ENCODE results near the gene DGLUCY. TPM values are rescaled to one million over a fixed set of nuclear protein-coding genes. Genes with fewer than 3 reads are reported as not detected.
A peak's percentile ranks its signal among the peaks of the same experiment; 100 is the strongest.

Gene DGLUCY
- total RNA-seq, 5 donors from 2014 or later (not counting 1 experiment from before 2014, with no cell fraction given) = 69.8 to 144 (median 99.8) TPM

DNA sequence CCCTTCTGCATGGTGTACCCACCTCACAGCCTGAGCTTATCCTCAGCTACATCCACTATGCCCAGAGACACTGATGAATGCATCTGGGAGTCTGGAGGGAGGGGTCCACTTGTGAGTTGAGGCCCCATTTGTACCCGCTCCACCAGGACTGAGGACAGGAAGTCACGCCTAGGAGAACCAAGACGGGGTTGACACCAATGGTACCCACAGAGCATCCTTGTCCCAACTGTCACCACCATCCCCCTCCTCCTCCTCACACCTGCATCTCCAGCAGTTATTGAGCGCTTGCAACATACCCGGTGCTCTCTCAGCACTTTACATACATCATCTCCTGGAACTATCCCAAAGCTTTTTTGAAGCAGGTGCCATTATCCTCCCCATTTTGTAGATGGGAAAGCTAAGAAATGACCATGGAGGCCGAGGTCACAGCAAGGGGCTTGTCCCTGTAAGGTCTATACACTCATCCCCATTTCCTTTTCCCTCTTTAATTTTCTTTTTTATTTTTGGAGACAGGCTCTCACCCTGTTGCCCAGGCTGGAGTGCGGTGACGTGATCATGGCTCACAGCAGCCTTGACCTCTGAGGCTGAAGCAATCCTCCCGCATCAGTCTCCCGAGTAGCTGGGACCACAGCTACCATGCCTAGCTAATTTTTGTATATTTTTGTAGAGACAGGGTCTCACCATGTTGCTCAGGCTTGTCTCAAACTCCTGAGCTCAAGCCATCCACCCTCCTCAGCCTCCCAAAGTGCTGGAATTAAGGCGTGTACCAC is 31.7 kb downstream of the DGLUCY start:
- Histone ChIP-seq H3K27me3 (replicated peaks in 1 of 2; ENCODE audit: control insufficient read depth in 2 of 2, extremely low read depth in 1 of 2, insufficient read depth in 2 of 2, low read length in 1 of 2) (no peaks in the 10 kb centered on the region), H3K9me3 (no peaks in the 10 kb centered on the region), H3K36me3 (ENCODE audit: control insufficient read depth in 2 of 2, extremely low read depth in 1 of 2, insufficient read depth in 1 of 2, low read length in 1 of 2) (peaks cover 21 to 32% of the 10 kb centered on the region in 2 donors), H3K4me1 (ENCODE audit: control insufficient read depth in 1 of 2, extremely low read depth in 1 of 2, insufficient read depth in 2 of 2, low read length in 2 of 2) (peaks cover 8 to 33% of the 10 kb centered on the region in 2 experiments), H3K27ac (ENCODE audit: low read length) (no peak overlapping the region), H3K4me3 (ENCODE audit: control insufficient read depth in 1 of 2, extremely low read depth in 1 of 2, low read length in 1 of 2) (no peak overlapping the region)
- no peaks in the 10 kb centered on the region for H3K27me3 Mint-ChIP-seq
- POLR2A ChIA-PET = no interaction called here
- peak overlapping the region in 1 of 2 donors; percentile 36 for H3K27ac Mint-ChIP-seq
- peaks cover 30% of the 10 kb centered on the region for H3K36me3 Mint-ChIP-seq
- 40% methylated on average over 3 of the region's 11 CpGs for WGBS (ENCODE audit: insufficient coverage)
- peaks cover 32 to 44% (median 36%) of the 10 kb centered on the region in 3 donors for H3K4me1 Mint-ChIP-seq
- ATAC-seq (replicated peaks in 1 of 4) (no peak), DNase-seq (no peak)
- CTCF ChIA-PET = interaction anchor here in 1 of 2 donors (0.5 kb wide), 1 partner anchor 10 kb away, joined by 4 read pairs; no protein-coding TSS in a partner anchor
- H3K4me3 Mint-ChIP-seq = no peak overlapping the region
- no peaks in the 10 kb centered on the region for H3K9me3 Mint-ChIP-seq

GRCh38 chr14:91146661-91147060 is 32.8 kb downstream of the DGLUCY start:
- Histone ChIP-seq H3K27me3 (replicated peaks in 1 of 2; ENCODE audit: control insufficient read depth in 2 of 2, extremely low read depth in 1 of 2, insufficient read depth in 2 of 2, low read length in 1 of 2) (no peaks in the 10 kb centered on the region), H3K4me3 (ENCODE audit: control insufficient read depth in 1 of 2, extremely low read depth in 1 of 2, low read length in 1 of 2) (no peak overlapping the region), H3K27ac (ENCODE audit: low read length) (no peak overlapping the region), H3K9me3 (no peaks in the 10 kb centered on the region), H3K36me3 (ENCODE audit: control insufficient read depth in 2 of 2, extremely low read depth in 1 of 2, insufficient read depth in 1 of 2, low read length in 1 of 2) (peaks cover 21 to 28% of the 10 kb centered on the region in 2 donors), H3K4me1 (ENCODE audit: control insufficient read depth in 1 of 2, extremely low read depth in 1 of 2, insufficient read depth in 2 of 2, low read length in 2 of 2) (peaks cover 8 to 28% of the 10 kb centered on the region in 2 experiments)
- no peak overlapping the region for H3K27ac Mint-ChIP-seq
- H3K27me3 Mint-ChIP-seq = no peaks in the 10 kb centered on the region
- CTCF ChIA-PET = no interaction called here
- H3K36me3 Mint-ChIP-seq = peaks cover 34% of the 10 kb centered on the region
- peaks cover 27 to 36% (median 30%) of the 10 kb centered on the region in 3 donors for H3K4me1 Mint-ChIP-seq
- ATAC-seq (replicated peaks in 1 of 4) (no peak), DNase-seq (no peak)
- H3K9me3 Mint-ChIP-seq = no peaks in the 10 kb centered on the region
- whole genome bisulfite sequencing (ENCODE audit: insufficient coverage) = 95% methylated on average over 4 of the region's 5 CpGs
- POLR2A ChIA-PET = no interaction called here
- H3K4me3 Mint-ChIP-seq = no peak overlapping the region

GRCh38 chr14:91149462-91149861 is 35.6 kb downstream of the DGLUCY start:
- WGBS (ENCODE audit: insufficient coverage) = 77% methylated on average over 5 of the region's 6 CpGs
- ChIA-PET POLR2A (no interaction called here), CTCF (no interaction called here)
- no peaks in the 10 kb centered on the region for H3K27me3 ChIP-seq (replicated peaks in 1 of 2; ENCODE audit: control insufficient read depth in 2 of 2, extremely low read depth in 1 of 2, insufficient read depth in 2 of 2, low read length in 1 of 2)
- peaks cover 2 to 16% of the 10 kb centered on the region in 2 experiments for H3K4me1 ChIP-seq (ENCODE audit: control insufficient read depth in 1 of 2, extremely low read depth in 1 of 2, insufficient read depth in 2 of 2, low read length in 2 of 2)
- Mint-ChIP-seq H3K4me1 (peaks cover 6 to 18% (median 10%) of the 10 kb centered on the region in 3 donors), H3K9me3 (no peaks in the 10 kb centered on the region), H3K27ac (no peak overlapping the region), H3K27me3 (no peaks in the 10 kb centered on the region), H3K36me3 (peaks cover 26% of the 10 kb centered on the region), H3K4me3 (no peak overlapping the region)
- no peak overlapping the region for H3K4me3 ChIP-seq (ENCODE audit: control insufficient read depth in 1 of 2, extremely low read depth in 1 of 2, low read length in 1 of 2)
- ATAC-seq (replicated peaks in 1 of 4) (no peak), DNase-seq (no peak)
- H3K9me3 ChIP-seq = no peaks in the 10 kb centered on the region
- H3K36me3 ChIP-seq (ENCODE audit: control insufficient read depth in 2 of 2, extremely low read depth in 1 of 2, insufficient read depth in 1 of 2, low read length in 1 of 2) = peaks cover 18 to 28% of the 10 kb centered on the region in 2 donors
- no peak overlapping the region for H3K27ac ChIP-seq (ENCODE audit: low read length)

DNA sequence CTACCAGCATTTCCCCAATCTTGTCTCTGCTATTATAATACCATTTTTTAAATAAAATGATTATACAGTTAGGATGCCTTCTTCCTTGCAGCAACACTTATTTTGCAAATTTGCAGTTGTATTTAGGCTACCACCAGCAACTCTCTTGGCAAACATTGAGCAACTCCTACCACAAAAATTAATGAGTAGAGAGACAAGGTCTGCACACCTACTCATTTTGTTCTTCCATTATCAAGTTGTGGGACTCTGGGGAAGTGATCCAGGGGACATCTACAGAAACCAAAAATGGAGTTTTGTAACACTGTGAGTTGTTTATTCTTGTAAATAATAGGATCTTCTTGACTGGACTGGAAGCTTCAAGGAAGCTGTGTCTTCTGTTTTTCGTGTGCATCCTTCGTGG is 38.6 kb downstream of the DGLUCY start:
- H3K4me1 Mint-ChIP-seq = peaks cover 10 to 14% (median 13%) of the 10 kb centered on the region in 3 donors
- Histone ChIP-seq H3K27ac (ENCODE audit: low read length) (no peak overlapping the region), H3K9me3 (no peaks in the 10 kb centered on the region), H3K36me3 (ENCODE audit: control insufficient read depth in 2 of 2, extremely low read depth in 1 of 2, insufficient read depth in 1 of 2, low read length in 1 of 2) (peaks cover 5 to 12% of the 10 kb centered on the region in 2 donors), H3K4me1 (ENCODE audit: control insufficient read depth in 1 of 2, extremely low read depth in 1 of 2, insufficient read depth in 2 of 2, low read length in 2 of 2) (peaks cover 0 to 12% of the 10 kb centered on the region in 2 experiments), H3K27me3 (replicated peaks in 1 of 2; ENCODE audit: control insufficient read depth in 2 of 2, extremely low read depth in 1 of 2, insufficient read depth in 2 of 2, low read length in 1 of 2) (no peaks in the 10 kb centered on the region), H3K4me3 (ENCODE audit: control insufficient read depth in 1 of 2, extremely low read depth in 1 of 2, low read length in 1 of 2) (no peak overlapping the region)
- ChIA-PET POLR2A (no interaction called here), CTCF (no interaction called here)
- H3K27me3 Mint-ChIP-seq = no peaks in the 10 kb centered on the region
- H3K27ac Mint-ChIP-seq = peak overlapping the region; percentile 6 to 48
- H3K4me3 Mint-ChIP-seq = no peak overlapping the region
- no peak for ATAC-seq (replicated peaks in 1 of 4)
- peaks cover 24% of the 10 kb centered on the region for H3K36me3 Mint-ChIP-seq
- WGBS (ENCODE audit: insufficient coverage) = 60% methylated on average over 1 of the region's 2 CpGs
- no peaks in the 10 kb centered on the region for H3K9me3 Mint-ChIP-seq
- DNase-seq = no peak

- ChIA-PET CTCF (interaction anchor here in 1 of 2 donors (0.6 kb wide), 1 partner anchor 333 kb away, joined by 3 read pairs; no protein-coding TSS in a partner anchor), POLR2A (no interaction called here)
- H3K9me3 Mint-ChIP-seq = no peaks in the 10 kb centered on the region
- WGBS (ENCODE audit: insufficient coverage) = 84% methylated on average over 6 of the region's 9 CpGs
- no peaks in the 10 kb centered on the region for H3K27me3 Mint-ChIP-seq
- no peak for ATAC-seq (replicated peaks in 1 of 4)
- no peaks in the 10 kb centered on the region for H3K27me3 ChIP-seq (replicated peaks in 1 of 2; ENCODE audit: control insufficient read depth in 2 of 2, extremely low read depth in 1 of 2, insufficient read depth in 2 of 2, low read length in 1 of 2)
- no peaks in the 10 kb centered on the region for H3K9me3 ChIP-seq
- H3K4me3 ChIP-seq (ENCODE audit: control insufficient read depth in 1 of 2, extremely low read depth in 1 of 2, low read length in 1 of 2) = no peak overlapping the region
- peaks cover 10 to 14% (median 13%) of the 10 kb centered on the region in 3 donors for H3K4me1 Mint-ChIP-seq
- H3K27ac Mint-ChIP-seq = no peak overlapping the region
- no peak overlapping the region for H3K27ac ChIP-seq (ENCODE audit: low read length)
- peaks cover 27% of the 10 kb centered on the region for H3K36me3 Mint-ChIP-seq
- H3K4me3 Mint-ChIP-seq = no peak overlapping the region
- H3K36me3 ChIP-seq (ENCODE audit: control insufficient read depth in 2 of 2, extremely low read depth in 1 of 2, insufficient read depth in 1 of 2, low read length in 1 of 2) = peaks cover 5 to 19% of the 10 kb centered on the region in 2 donors
- peaks cover 0 to 12% of the 10 kb centered on the region in 2 experiments for H3K4me1 ChIP-seq (ENCODE audit: control insufficient read depth in 1 of 2, extremely low read depth in 1 of 2, insufficient read depth in 2 of 2, low read length in 2 of 2)
- DNase-seq = no peak
These were observed 39.5 kb downstream of the DGLUCY start for GRCh38 chr14:91153360-91153759.

DNA sequence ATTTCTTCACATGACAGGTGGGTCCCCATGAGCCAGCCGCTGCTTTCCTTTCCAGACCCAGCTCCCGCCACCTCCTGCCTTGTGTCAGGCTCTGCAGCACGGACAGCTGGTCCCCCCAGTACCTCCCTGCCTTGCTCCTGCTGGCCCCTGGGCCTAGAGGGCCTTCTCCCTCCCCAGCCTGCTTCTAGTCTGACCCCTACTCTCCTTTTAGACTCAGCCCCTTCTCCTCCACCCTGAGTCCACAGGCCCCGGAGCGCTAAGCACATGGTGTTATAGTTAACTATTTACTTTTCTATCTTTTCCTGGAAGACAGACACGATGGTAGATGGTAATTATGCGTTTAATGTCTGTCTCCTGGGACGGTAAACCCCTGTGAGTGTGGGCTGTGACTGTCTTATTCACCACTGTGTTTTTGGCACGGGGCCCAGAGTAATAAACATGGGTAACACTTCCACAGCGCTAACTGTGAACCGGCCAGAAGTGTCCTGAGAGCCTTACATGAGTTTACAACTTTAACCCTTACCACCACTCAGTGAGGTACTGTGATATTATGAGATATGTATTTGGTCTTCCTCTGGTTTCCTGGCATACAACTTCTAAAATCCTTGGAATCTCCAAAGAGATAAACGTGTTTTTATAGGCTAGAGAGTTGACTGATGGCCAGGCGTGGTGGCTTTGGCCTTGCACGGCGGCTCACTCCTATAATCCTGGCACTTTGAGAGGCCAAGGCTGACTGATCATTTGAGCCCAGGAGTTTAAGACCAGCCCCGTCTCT is 41.2 kb downstream of the DGLUCY start:
- WGBS (ENCODE audit: insufficient coverage) = 100% methylated on average over 7 of the region's 16 CpGs

More for the DNA sequence above, 41.2 kb downstream of the DGLUCY start:
- no peak overlapping the region for H3K27ac ChIP-seq (ENCODE audit: low read length)
- peaks cover 0 to 36% of the 10 kb centered on the region in 2 donors for H3K36me3 ChIP-seq (ENCODE audit: control insufficient read depth in 2 of 2, extremely low read depth in 1 of 2, insufficient read depth in 1 of 2, low read length in 1 of 2)
- H3K36me3 Mint-ChIP-seq = peaks cover 35% of the 10 kb centered on the region
- H3K9me3 ChIP-seq = no peaks in the 10 kb centered on the region
- H3K4me3 ChIP-seq (ENCODE audit: control insufficient read depth in 1 of 2, extremely low read depth in 1 of 2, low read length in 1 of 2) = no peak overlapping the region
- no peaks in the 10 kb centered on the region for H3K9me3 Mint-ChIP-seq
- ChIA-PET CTCF (no interaction called here), POLR2A (interaction anchor here (0.6 kb wide), 2 partner anchors 106 to 121 kb away, joined by 3 to 5 read pairs; no protein-coding TSS in a partner anchor)
- H3K27me3 ChIP-seq (replicated peaks in 1 of 2; ENCODE audit: control insufficient read depth in 2 of 2, extremely low read depth in 1 of 2, insufficient read depth in 2 of 2, low read length in 1 of 2) = no peaks in the 10 kb centered on the region
- DNase-seq (peak in 29 of 35 experiments; percentile 6 to 57 (median 30)), ATAC-seq (replicated peaks in 1 of 4) (peak in 1 of 4 experiments; percentile 63)
- no peak overlapping the region for H3K4me3 Mint-ChIP-seq
- peaks cover 0 to 12% of the 10 kb centered on the region in 2 experiments for H3K4me1 ChIP-seq (ENCODE audit: control insufficient read depth in 1 of 2, extremely low read depth in 1 of 2, insufficient read depth in 2 of 2, low read length in 2 of 2)
- H3K27me3 Mint-ChIP-seq = no peaks in the 10 kb centered on the region
- H3K27ac Mint-ChIP-seq = peak overlapping the region in 1 of 2 donors; percentile 22
- peaks cover 10 to 14% (median 13%) of the 10 kb centered on the region in 3 donors for H3K4me1 Mint-ChIP-seq

Data from T-cell (primary cell).